Small intestine (tissue), 7 donors: ENCODE results near the gene AGPAT3. TPM values are rescaled to one million over a fixed set of nuclear protein-coding genes. Genes with fewer than 3 reads are reported as not detected.

ENCODE experiments used
- DNase-seq, 2 donors: peaks; one replicate each; pipeline versions ENCODE4 v3.0.0 to v3.0.0-alpha.2; 2013
- FAIRE-seq: peaks from 2 replicates; lab custom pipeline; 2012; peaks lifted over from hg19 to GRCh38; lab: Jason Lieb, UNC
- H3K27ac ChIP-seq, 3 donors: one replicate each; pipeline ENCODE4 v1.5.1; 2013; ENCODE audit warnings: low read length in 2 of 3, mild to moderate bottlenecking in 2 of 3, control low read depth in 1 of 3, inconsistent platforms in 1 of 3, low read depth in 1 of 3, moderate library complexity in 1 of 3
- H3K27me3 ChIP-seq, 3 donors: one replicate each; pipeline ENCODE4 v1.6.1; 2013; ENCODE audit warnings: low read length in 3 of 3, inconsistent platforms in 1 of 3; ENCODE audit not compliant: control insufficient read depth in 3 of 3, insufficient read depth in 3 of 3
- H3K36me3 ChIP-seq, 3 donors: one replicate each; pipeline ENCODE4 v1.6.1; 2013; ENCODE audit warnings: low read length in 3 of 3, inconsistent platforms in 1 of 3, low read depth in 1 of 3, mild to moderate bottlenecking in 1 of 3, moderate library complexity in 1 of 3; ENCODE audit not compliant: control insufficient read depth in 3 of 3, insufficient read depth in 2 of 3
- H3K4me1 ChIP-seq, 3 donors: one replicate each; pipeline ENCODE4 v1.6.1; 2013; ENCODE audit warnings: low read length in 2 of 3, inconsistent platforms in 1 of 3, low read depth in 1 of 3, mild to moderate bottlenecking in 1 of 3, moderate library complexity in 1 of 3; ENCODE audit not compliant: control insufficient read depth in 3 of 3, insufficient read depth in 2 of 3
- H3K4me3 ChIP-seq, 3 donors: one replicate each; pipeline ENCODE4 v1.5.1; 2013; ENCODE audit warnings: low read length in 3 of 3, control low read depth in 1 of 3, inconsistent platforms in 1 of 3, low read depth in 1 of 3, mild to moderate bottlenecking in 1 of 3, moderate library complexity in 1 of 3
- H3K9me3 ChIP-seq, 2 donors: one replicate each; pipeline ENCODE4 v1.6.1; 2013; ENCODE audit warnings: low read depth in 1 of 2, low read length in 1 of 2; ENCODE audit not compliant: control insufficient read depth in 2 of 2, insufficient read depth in 1 of 2
- WGBS, 3 donors: extraction: QIAGEN DNeasy Blood & Tissue Kit; methylation state at CpG; one replicate each; pipeline ENCODE4 v1.1.7; 2013; 5-methylcytosine and 5-hydroxymethylcytosine counted together
- polyA plus RNA-seq, 4 donors: library from polyadenylated mRNA; stranded (reverse) in 3 of 4; unstranded in 1 of 4; fragments of 200-250 nt in 3 of 4; fragments of 120-200 nt in 1 of 4; gene quantifications; one replicate each; pipeline versions ENCODE4 v1.2.1 to v1.2.3, GENCODE V29; 2013
- donor health status: healthy with polysubstance abuse.
- donor health status: control.
- donor health status: control.
- donor health status: Bipolar disorder and iron deficiency.
- donor health status: healthy.

AGPAT3 gene
- polyA plus RNA-seq, 4 donors = 21.3 to 93.2 (median 42.8) TPM

DNA sequence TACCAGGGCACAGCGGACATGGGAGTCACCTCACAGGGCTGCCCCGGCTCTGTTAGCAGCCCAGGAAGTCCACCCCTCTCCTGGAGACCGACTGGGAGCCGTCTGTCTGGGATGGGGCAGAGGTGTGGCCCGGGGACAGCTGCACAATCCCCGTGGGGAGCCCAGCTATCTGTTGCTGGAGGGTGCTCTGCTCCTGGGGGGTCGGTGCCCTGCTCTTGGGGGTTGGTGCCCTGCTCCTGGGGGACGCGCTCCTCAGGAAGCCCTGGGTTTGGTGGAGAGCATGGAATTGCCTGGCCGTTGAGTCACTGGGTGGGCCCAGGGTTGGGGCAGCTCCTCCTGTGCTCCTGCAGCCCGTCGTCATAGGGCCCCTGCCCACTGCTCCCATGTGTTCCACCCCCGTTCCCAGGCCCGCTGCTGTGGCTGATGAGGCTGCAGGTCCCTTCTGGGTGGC is 39.3 kb downstream of the AGPAT3 start:
- DNase-seq (no peak), FAIRE-seq (no peak)

GRCh38 chr21:43905726-43906455 is 40.9 kb downstream of the AGPAT3 start:
- H3K9me3 ChIP-seq = no peaks in the 10 kb centered on the region
- H3K4me1 ChIP-seq = peaks cover 0 to 31% (median 2%) of the 10 kb centered on the region in 3 donors

More for the DNA sequence above, 39.3 kb downstream of the AGPAT3 start:
- Histone ChIP-seq H3K4me3 (no peak overlapping the region), H3K36me3 (peaks cover 0 to 78% (median 4%) of the 10 kb centered on the region in 3 donors), H3K4me1 (peaks cover 0 to 16% (median 0%) of the 10 kb centered on the region in 3 donors), H3K9me3 (peaks cover 0 to 2% of the 10 kb centered on the region in 2 donors), H3K27ac (no peak overlapping the region), H3K27me3 (no peaks in the 10 kb centered on the region)
- 74 to 88% (median 88%) methylated on average over 13 to 14 of the region's 14 CpGs for WGBS, 3 donors

DNA sequence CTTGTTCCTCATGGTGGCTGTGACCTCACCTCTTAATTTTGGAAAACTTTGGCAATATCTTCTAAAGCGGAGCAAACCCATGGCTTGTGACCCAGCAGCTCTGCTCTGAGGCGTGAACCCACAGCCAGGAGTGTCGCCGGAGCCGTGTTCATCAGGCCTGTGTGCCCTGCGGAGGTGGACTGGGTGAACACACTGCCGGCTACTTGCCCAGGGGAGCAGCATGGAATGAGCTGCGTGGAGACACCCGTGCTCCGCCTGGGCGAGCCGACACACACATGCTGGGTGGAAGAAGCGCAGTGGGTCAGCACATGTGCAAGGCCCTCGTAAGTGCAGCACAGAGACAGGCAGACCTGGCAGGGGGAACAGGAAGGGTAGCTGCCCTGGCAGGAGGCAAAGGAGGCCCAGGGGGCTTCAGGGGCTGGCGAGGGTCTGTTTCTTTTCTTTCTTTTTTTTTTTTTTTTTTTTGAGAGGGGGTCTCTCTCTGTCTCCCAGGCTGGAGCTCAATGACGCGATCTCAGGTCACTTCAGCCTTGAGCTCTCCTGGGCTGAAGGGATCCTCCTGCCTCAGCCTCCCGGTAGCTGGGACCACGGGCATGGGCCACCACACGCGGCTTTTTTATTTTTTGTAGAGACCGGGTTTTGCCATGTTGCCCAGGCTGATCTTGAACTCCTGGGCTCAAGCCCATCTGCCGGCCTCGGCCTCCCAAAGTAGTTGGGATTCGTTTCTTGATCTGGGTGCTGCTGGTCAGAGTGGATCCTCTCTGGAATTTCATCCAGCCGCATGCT is 41.8 kb downstream of the AGPAT3 start:
- 97 to 98% (median 97%) methylated on average over 24 to 26 of the region's 26 CpGs for WGBS, 3 donors
- Histone ChIP-seq H3K27me3 (no peaks in the 10 kb centered on the region), H3K36me3 (peaks cover 0 to 69% (median 2%) of the 10 kb centered on the region in 3 donors), H3K4me1 (peaks cover 0 to 40% (median 2%) of the 10 kb centered on the region in 3 donors), H3K9me3 (no peaks in the 10 kb centered on the region), H3K27ac (no peak overlapping the region), H3K4me3 (no peak overlapping the region)
- DNase-seq (no peak), FAIRE-seq (no peak)

More at GRCh38 chr21:43905726-43906455, 40.9 kb downstream of the AGPAT3 start:
- H3K27me3 ChIP-seq = no peaks in the 10 kb centered on the region
- FAIRE-seq (no peak), DNase-seq (no peak)
- H3K4me3 ChIP-seq = no peak overlapping the region
- peaks cover 0 to 70% (median 2%) of the 10 kb centered on the region in 3 donors for H3K36me3 ChIP-seq
- 87 to 95% (median 93%) methylated on average over 16 of the region's 16 CpGs for WGBS, 3 donors
- no peak overlapping the region for H3K27ac ChIP-seq

DNA sequence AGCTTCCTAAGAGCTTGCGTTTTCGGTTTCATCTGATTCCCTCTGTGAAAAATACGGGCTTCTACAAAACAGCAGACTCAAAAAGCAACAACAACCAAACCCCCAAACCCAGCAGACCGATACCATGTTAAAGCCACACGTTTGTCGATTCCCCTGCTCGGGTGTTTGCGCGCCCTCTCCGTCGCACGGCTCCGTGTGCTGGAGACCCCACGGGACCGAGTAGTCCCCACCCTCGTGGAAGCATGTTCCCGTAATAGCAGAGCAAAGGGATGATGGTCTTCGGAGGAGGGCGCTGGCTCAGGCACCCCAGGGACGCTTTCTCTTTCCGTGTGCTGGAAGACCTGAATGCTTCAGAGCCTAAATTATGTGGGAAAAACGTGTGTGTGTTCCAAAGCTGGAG is 42.7 kb downstream of the AGPAT3 start:
- DNase-seq = no peak
- H3K36me3 ChIP-seq = peaks cover 0 to 74% (median 2%) of the 10 kb centered on the region in 3 donors
- no peak overlapping the region for H3K27ac ChIP-seq
- peaks cover 0 to 50% (median 2%) of the 10 kb centered on the region in 3 donors for H3K4me1 ChIP-seq
- WGBS, 3 donors = 86 to 94% (median 87%) methylated on average over 22 of the region's 22 CpGs
- H3K27me3 ChIP-seq = no peaks in the 10 kb centered on the region
- peaks cover 0 to 2% of the 10 kb centered on the region in 2 donors for H3K9me3 ChIP-seq
- no peak for FAIRE-seq
- no peak overlapping the region for H3K4me3 ChIP-seq

- DNase-seq (no peak), FAIRE-seq (no peak)
- peaks cover 0 to 6% of the 10 kb centered on the region in 2 donors for H3K9me3 ChIP-seq
- WGBS, 3 donors = 82 to 85% (median 83%) methylated on average over 8 of the region's 8 CpGs
- H3K36me3 ChIP-seq = peaks cover 0 to 74% (median 2%) of the 10 kb centered on the region in 3 donors
- peaks cover 0 to 52% (median 2%) of the 10 kb centered on the region in 3 donors for H3K4me1 ChIP-seq
- no peak overlapping the region for H3K27ac ChIP-seq
- H3K27me3 ChIP-seq = no peaks in the 10 kb centered on the region
- H3K4me3 ChIP-seq = no peak overlapping the region
Observed at GRCh38 chr21:43908167-43908566, 43.1 kb downstream of the AGPAT3 start.

- DNase-seq (peak in 1 of 2 donors; percentile 65), FAIRE-seq (no peak)
- Histone ChIP-seq H3K4me1 (peaks cover 0 to 56% (median 2%) of the 10 kb centered on the region in 3 donors), H3K36me3 (peaks cover 0 to 70% (median 2%) of the 10 kb centered on the region in 3 donors), H3K4me3 (no peak overlapping the region), H3K27me3 (no peaks in the 10 kb centered on the region), H3K9me3 (peaks cover 0 to 12% of the 10 kb centered on the region in 2 donors), H3K27ac (peak overlapping the region in 2 of 3 donors; percentile 45 to 93)
- WGBS, 3 donors = 48 to 74% (median 59%) methylated on average over 19 of the region's 19 CpGs
Observed at GRCh38 chr21:43909741-43910400, 44.8 kb downstream of the AGPAT3 start.

- DNase-seq (peak; percentile 72 to 86), FAIRE-seq (no peak)
- Histone ChIP-seq H3K27me3 (no peaks in the 10 kb centered on the region), H3K4me1 (peaks cover 0 to 56% (median 2%) of the 10 kb centered on the region in 3 donors), H3K9me3 (peaks cover 0 to 12% of the 10 kb centered on the region in 2 donors), H3K36me3 (peaks cover 0 to 65% (median 2%) of the 10 kb centered on the region in 3 donors), H3K27ac (peak overlapping the region in 1 of 3 donors; percentile 93), H3K4me3 (no peak overlapping the region)
- WGBS, 3 donors = 45 to 62% (median 60%) methylated on average over 7 of the region's 7 CpGs
Observed at GRCh38 chr21:43910460-43910859, 45.4 kb downstream of the AGPAT3 start.
